GM21786 (cell line): ENCODE measurements around the gene KREMEN1.

Experiments
- ATAC-seq: cut with Tn5 transposase; IDR thresholded peaks from one replicate; pipeline ENCODE4 v1.9.1; 2021; ENCODE audit not compliant: unreplicated experiment

Gene KREMEN1

DNA sequence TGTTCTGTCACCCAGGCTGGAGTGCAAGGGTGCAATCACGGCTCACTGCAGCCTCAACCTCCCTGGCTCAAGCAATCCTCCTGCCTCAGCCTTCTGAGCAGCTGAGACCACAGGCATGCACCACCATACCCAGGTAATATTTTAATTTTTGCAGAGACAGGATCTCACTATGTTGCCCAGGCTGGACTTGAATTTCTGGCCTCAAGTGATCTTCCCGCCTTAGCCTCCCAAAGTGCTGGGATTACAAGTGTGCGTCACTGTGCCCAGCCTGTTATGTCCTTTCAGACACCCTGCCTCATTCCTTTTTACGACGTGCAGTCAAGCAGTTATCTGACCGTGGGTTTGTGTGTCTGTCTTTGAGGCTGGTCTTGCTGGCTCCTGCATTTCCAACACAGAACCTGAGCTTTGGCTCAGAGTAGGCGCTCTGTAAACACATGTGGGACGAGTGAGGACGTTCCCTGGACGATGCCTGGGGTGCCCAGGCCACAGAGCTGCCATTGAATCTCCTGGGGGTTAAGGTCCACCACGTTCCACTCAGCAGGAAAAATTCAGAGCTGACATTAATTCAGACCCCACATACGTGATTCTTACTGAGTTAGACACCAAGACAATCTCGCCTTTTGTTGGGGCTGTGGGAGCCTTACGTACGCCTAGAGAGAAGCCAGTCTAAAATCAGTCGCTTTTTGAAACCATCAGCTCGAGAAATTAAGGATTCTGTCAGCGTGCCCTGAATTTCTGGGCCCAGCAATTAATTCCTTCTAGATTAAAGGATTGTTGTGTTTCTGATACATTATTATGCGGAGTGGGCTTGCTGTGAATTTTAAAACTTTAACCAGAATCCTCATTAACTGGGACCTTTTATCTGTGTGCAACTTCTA is 111.4 kb downstream of the KREMEN1 start:
- no peak for ATAC-seq

DNA sequence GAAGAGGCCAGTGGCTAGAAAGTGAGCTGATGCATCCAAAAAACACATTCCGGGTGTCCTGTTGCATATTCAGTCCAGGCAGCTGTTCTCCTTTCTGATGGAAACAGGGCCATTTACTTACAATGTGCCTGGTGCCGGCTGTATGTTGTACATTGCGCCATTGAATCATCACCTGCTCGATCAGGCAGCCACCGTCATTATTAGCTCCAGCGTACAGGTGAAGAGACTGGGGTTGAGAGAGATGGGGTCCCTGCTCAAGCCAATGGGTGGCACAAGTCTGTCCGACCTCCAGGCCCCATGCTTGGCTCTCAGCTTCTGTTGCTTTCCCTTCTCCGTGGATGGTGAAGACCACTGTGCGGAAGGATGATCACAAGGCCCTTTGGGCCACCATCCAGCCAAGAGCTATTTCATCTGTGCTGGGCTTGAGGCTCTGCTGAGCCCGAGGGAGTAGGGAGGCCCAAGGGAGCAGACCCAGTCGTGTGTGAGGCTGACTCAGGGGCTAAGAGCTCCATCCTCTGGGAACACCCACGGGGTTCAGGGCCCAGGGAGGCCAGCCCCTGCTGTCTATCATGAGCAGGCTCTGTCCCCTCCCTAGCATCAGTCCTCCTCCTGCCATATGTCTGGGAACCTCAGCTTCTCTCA is 112.1 kb downstream of the KREMEN1 start:
- no peak for ATAC-seq

DNA sequence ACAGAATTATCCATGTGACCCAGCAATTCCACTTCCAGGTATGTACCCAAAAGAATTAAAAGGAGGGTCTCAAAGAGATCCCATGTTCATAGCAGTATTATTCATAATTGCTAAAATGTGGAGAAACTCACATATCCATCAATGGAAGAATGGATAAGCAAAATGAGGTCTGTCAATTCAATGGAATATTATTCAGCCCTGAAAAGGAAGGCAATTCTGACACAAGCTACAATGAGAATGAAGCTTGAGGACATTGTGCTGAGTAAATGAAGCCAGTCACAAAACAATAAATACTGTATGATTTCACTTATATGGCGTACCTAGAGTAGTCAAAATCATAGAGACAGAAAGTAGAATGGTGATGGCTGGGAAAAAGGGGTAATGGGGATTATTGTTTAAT is 113.5 kb downstream of the KREMEN1 start:
- no peak for ATAC-seq

DNA sequence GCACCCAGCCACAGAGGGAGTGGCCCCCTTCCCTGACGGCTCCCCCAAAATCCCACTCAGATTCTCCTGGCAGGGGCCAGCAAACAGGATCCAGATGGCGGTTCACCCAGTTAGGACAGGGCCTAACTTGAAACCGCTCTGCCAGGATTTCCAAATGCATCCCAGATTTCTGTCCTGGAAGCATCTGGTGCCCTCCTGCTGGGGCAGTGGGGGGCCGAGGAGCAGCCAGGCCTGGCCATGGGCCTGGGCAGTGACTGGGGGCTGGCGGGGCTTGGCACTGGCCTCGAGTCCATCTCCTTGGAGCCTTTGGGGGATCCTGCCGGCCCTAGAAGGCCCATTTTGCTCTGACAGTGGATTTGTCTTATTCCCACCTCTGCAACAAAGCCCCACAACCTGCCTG is 115.0 kb downstream of the KREMEN1 start:
- ATAC-seq = no peak

DNA sequence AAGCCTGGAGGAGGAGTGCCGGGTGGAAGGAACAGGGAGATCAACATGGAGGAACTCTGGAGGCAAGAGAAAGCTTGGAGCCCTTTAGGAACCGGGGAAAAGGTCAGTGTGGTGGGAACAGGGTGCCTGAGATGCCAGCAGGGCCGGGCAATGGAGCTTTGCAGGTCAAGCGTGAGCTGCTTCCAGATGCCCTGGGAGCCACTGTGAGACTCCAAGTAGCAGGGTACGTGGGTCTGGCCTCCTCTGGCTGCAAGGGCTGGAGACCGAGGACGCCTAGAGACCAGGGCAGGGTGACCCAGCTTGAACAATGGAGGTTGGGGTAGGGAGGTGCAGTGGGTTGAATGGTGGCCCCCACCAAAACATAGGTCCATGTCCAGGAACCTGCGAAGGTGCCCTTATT is 117.2 kb downstream of the KREMEN1 start:
- ATAC-seq = no peak

DNA sequence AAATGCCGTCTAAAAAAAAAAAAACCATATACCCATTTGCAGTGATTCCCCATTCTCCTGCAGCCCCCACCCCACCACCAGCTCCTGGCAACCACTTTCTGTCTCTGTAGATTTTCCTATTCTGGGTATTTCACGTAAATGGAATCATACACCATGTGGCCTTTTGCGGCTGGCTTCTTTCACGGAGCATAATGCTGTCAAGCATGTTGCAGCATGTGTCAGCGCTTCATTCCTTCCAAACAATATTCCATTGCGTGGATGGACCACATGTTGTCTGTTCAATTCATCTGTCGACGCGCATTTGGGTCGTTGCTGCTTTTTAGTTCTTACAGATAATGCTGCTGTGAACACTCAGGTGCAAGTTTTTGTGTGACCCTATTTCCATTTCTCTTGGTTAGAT is 118.1 kb downstream of the KREMEN1 start:
- ATAC-seq = no peak

DNA sequence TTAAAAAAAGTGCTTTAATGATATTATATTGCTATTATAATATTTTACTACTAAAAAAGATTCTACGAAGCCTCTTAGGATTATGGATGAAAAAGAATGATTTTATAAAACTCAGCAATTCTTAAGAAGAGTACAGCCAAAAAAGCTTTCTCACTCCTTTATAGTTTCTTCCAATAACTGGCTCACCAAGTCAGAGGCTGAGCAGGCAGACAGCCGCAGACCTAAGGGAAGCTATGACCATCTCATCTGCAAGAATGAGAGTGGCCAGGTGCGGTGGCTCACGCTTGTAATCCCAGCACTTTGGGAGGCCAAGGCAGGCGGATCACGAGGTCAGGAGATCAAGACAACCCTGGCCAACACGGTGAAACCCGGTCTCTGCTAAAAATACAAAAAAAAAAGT is 120.2 kb downstream of the KREMEN1 start:
- no peak for ATAC-seq

DNA sequence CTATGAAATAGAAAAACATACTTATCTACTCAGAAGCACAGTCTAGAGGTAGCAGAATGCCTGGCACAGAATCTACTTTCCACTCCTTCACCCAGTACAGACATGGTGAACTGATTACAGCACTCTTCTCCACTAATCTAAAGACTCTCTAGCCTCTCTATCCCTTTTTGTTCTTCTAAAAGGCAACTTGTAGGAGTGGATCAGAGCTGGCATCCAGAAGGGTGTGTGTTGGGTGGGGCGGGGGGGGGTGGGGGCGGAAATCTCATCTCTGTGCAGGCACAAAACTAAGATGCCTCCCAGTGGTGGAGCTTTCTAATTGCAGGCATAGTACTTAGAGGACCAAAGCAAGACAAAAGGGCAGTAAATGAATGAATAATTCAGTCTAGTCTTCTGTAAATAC is 121.3 kb downstream of the KREMEN1 start:
- no peak for ATAC-seq

DNA sequence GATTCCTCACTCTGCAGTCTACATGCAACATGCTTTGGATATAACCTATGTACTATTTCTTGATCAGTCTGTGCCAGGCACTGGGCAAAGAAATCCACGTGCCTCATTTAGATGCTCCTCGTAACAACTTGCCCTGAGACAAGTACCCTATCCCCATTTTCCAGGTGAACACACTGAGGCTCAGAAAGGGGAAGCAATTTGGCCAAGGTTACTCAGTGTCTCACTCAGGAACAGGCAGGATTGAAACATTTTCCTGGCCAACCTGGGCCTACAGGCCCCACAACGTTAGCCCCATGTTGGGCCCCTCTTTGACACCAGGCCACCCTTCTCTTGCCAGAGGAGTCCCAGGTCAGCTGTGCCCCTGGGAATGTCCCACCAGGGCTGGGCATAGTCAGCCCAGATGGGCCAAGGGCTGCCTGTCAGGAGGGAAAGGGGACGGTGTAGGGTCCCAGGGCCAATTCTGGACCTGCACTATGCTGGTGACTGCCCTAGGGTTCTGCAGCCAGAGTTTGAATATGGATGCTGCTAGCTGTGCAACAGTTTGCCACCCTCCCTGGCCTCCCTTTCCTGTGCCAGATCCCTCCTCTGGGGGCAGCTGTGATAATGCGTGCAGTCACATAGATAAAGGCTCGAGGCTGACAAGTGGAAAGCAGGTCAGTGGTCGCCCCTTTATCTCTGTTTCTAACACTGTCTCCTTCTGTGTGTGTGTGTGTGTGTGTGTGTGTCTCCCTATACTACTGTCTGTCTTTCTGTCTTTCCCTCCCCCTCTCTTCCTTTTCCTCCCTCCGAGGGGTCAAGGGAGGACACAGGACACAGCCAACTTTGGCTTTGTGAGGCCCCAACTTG is 122.5 kb downstream of the KREMEN1 start:
- ATAC-seq = no peak

DNA sequence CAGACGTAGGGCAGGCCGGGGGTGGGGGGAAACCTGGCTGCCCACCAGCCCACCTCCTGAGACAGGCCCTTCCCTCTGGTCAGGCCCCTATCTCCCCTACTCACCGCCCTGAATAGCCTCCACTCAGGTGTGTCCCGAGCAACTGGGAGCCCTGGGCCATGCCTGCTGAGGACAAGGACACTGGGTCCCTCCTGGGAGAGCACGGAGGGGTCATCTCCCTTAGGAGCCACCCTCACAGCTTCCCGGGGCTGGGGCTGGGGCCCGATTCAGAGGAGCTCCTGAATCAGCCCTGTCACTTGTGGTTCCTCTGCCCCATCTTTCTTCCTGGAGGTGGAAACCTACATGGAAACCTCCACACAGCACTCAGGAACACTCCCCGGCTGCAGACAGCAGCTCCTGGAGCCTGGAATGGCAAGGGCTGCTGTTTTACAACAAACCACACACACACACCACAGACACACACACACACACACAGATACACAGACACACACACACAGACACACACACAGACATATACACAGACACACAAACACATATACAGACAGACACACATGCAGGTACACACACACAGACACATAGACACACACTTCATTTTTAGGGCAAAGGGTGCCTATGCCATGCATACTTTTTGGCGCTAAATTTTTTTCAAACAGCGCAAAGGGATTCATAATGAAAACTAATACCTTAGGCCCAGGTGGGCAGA is 123.3 kb downstream of the KREMEN1 start:
- ATAC-seq = no peak

DNA sequence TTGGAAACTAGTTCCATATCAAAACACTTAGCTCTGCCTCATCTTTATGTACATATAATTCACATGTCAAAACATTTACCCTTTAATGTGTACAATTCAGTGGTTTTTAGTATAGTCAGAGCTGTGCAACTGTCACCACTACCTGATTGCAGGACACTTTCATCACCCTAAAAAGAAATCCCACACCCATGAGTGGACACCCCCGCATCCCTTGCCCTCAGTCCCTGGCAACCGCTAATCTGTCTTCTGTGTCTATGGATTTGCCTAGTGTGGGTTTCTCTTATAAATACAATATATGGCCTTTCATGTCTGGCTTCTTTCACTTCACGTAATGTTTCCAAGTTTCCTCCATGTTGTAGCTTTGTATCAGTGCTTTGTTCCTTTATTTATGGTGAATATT is 124.3 kb downstream of the KREMEN1 start:
- ATAC-seq = no peak

DNA sequence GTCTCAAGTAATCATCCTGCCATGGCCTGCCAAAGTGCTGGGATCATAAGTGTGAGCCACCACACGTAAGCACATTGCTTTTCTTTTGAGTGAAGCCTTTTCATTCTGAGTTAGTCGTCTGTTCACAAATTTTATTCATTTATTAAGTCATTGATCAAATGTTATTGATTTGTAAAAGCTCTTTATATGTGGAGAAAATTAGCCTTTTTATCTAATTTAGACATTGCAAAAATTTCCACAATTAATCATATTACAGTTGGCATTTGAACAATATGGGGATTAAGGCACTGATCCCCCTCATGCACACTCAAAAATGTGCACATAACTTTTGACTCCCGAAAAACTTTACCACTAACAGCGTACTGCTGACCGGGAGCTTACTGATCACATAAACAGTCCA is 125.4 kb downstream of the KREMEN1 start:
- no peak for ATAC-seq

DNA sequence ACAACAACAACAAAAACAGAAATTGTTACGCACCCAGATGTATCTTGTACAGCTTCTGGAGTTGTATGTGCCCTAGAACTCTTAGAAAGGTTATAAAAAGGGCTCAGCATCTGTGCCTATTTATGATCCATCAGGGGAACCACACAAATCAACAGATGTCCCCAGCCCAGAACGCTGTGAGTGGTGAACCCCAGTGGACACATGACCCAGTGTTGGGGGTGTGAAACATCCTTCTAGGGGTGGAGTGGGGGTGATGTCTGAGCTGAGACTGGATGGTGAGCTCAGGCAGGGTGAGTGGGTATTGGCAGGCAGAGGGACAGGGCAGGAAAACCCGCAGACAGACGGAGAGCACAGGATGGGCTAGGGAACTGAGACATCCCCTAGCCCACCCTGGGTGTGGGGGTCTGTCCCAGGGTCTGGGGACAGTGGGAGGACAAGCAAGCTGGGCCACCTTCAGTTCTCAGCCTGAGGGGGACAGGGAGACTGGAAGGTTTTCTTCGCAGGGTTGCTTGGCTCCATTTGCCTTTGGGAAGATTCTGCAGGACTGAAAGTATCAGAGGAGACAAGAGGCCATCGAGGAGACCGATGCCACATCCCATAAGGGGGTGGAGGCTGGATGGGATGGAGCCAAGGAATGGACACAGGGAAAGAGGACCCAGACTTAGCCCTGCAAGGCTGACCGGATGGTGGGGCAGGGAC is 127.0 kb downstream of the KREMEN1 start:
- ATAC-seq = no peak

DNA sequence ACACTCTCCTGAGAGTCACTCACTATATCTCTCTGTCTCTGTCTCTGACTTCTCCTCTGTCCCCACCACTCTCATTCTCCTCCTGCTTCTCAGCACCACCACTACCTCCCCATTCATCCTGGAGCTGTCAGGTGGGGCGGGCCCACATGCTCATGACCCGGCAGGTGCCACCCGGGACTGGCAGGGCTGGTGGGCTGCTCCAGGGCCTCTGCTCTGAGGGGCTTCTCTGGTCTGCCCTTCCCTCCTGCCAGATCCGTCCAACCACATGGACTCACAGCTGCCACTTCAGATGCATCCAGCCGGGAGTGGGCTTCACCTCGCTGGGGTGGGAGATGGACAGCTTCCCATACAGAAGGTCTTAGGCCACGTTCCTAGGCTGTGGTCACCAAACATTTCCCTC is 128.1 kb downstream of the KREMEN1 start:
- no peak for ATAC-seq

DNA sequence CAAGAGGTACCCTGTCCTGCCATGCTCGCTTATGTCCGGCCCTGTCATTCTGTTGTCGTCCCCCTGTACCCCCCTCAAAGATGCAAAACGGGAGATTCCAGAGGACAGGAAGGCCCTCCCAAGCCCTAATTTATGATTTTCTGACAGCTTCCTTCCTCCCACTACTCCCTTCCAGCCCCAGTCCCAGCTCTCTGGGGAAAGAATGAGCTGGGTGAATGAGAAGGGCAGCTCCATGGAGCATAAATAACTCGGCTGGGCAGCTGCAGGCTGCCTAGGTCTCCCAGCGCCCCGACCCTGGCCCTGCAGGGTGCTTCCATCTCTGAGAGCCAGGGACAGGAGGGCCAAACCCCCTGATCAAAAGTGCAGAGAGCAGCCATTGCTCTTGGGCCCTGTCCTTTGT is 128.9 kb downstream of the KREMEN1 start:
- no peak for ATAC-seq

DNA sequence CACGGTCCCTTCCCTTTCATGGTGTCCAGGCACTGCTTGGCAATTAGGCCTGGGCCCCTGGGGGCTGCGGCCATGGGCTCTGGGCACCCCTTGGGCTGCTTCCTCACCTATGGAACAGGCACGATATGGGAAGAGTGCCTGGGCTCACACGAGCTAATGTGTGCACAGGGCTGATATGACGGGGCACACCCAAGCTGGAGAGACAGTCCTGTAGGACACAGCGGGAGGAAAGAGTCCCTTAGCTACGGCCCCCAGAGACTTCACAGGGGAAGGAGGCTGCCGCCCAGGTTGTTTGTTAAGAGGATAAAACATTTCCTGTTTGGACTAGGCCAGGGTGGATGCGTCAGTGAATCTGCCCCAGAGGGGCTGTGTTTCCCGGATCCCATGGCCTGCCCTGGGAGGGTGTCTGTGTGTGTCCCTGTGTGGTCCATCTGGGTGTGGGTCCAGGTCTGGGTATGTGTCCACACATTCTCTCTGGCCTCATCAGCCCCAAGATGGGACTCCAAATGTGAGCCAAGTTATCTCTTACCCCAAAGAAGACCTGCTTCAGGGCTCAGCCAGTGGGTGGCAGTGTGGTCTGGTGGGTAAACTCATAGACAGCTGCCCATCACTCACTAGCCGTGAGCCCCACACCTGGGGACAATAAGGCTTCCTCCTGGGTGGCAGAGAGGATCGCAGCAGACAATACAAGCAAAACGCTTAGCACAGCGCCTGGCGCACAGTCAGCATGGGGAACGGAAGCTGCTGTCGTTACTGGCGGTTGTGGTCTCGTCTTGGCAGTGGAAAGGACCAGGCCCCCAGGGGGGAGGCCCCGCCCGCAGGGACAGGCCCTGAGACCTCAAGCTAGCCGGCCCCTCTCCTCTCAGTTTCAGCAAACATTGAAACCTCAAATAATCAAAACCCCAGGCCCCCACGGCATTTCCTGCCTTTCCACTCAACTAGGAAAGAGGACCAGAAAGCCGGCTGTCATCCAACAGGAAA is 129.7 kb downstream of the KREMEN1 start:
- ATAC-seq = peak; percentile 77

DNA sequence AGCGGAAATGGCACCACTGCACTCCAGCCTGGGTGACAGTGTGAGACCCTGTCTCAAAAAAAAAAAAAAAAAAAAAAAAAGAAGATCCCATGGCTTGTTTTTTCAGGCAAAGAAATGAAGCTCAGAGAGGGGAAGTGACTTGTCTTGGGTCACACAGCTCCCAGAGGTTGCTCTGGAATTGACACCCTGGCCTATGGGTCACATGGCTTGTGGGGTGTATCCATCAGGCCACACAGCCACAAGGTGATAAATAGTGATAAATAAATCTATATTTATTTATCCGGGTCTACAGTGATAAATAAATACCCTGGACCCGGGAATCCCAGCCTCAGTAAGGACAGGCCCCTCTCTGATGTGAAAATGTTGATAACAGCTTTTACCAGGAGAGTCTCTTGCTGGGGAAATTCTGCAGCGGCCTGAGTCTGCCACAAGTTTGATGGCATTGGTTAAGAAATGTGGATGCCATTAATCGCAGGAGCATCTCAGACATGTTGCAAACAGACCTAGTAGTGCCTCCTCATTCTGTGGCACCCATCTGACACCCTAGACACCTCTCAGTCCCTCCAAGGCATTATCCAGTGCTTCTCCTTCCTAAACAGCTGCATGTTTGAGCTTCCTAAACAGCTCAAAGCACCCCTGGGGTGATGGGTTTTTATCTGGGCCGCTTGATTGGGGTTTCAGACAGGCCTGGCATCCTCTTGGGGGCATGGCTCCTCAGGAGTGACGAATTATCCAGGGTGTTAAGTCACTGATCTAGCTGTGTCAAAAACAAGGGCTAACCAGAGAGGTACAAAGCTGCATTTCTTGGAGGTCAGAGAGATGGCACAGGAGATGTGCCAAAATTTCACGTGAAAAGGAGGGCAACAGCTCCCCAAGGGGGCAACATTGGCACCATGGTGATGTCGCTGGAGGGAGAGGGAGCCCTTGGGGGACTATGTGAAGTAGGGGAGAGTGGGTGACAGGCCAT is 130.9 kb downstream of the KREMEN1 start:
- ATAC-seq = no peak
